Stimulated activated effector memory CD8-positive, alpha-beta T cell treated with anti-CD3 and anti-CD28 coated beads, Interleukin-12 subunit alpha, Interleukin-12 subunit beta, amount 100 ng/mL, for 72 hours (primary cell): Measurements from ENCODE around the gene PPME1.
A peak's percentile ranks its signal among the peaks of the same experiment; 100 is the strongest.

Source experiments
- ATAC-seq: fragments of 150-1000 bp; cut with Tn5 transposase; 2 replicates; pipeline ENCODE4 v1.10.0; 2021
- DNase-seq, 2 donors: peaks; one replicate each; pipeline ENCODE4 v3.0.0; 2021 to 2022; ENCODE audit warnings: low spot score in 2 of 2
- H3K27ac Mint-ChIP-seq: one replicate; pipeline ENCODE4 v1.8.0; 2022; ENCODE audit warnings: mild to moderate bottlenecking, mixed read lengths
- H3K36me3 Mint-ChIP-seq: one replicate; pipeline ENCODE4 v1.8.0; 2022; ENCODE audit warnings: mild to moderate bottlenecking, mixed read lengths
- H3K4me1 Mint-ChIP-seq: one replicate; pipeline ENCODE4 v1.8.0; 2022; ENCODE audit warnings: mixed read lengths
- H3K4me3 Mint-ChIP-seq: one replicate; pipeline ENCODE4 v1.8.0; 2022; ENCODE audit warnings: mild to moderate bottlenecking, mixed read lengths
- H3K9me3 Mint-ChIP-seq: one replicate; pipeline ENCODE4 v1.8.0; 2022; ENCODE audit warnings: mixed read lengths

PPME1 gene

DNA sequence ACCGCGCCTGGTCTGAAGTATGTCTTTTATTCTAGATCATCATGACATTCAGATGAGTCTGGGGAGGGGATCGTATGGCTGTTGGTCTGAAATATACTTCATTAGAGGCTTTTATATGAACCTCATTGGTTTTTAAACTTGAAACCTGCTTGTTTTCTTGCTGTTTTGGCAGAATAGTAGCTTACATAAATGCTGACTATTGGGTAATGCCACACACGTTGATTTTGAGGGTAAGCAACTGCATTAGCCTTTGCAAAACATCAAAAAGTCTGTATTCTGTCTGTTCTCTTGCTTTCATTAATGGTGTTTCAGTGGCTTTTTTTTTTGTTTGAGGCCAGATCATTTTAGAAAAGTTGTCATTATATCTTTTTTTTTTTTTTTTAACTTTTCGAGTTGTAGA is 14.2 kb downstream of the PPME1 start:
- no peak for DNase-seq
- Mint-ChIP-seq H3K9me3 (no peaks in the 10 kb centered on the region), H3K4me3 (no peak overlapping the region)

DNA sequence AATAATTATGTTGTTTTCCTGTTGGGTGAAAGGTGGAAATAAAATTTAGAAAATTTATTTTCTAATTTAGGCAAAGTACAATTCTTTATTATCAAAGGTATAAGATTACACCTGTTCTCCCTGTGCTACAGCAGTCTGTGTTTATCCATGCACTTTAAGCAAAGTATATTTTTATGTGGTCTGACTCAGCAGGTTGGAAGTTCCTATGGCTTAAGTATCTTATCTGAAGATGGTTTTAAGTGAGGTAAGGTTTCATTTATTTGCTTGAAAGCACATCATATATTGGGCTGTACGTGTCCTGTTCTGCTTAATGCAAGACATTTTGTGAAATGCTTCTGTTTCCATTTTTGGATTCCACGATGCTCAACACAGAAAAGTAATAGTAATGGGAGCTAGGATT is 14.6 kb downstream of the PPME1 start:
- ATAC-seq: no peak
- Mint-ChIP-seq H3K4me3 (no peak overlapping the region), H3K36me3 (peaks cover 39% of the 10 kb centered on the region), H3K4me1 (peaks cover 6% of the 10 kb centered on the region), H3K9me3 (no peaks in the 10 kb centered on the region), H3K27ac (no peak overlapping the region)
- DNase-seq: no peak

More for the DNA sequence above, 14.2 kb downstream of the PPME1 start:
- Mint-ChIP-seq H3K4me1 (peaks cover 6% of the 10 kb centered on the region), H3K36me3 (peaks cover 36% of the 10 kb centered on the region), H3K27ac (no peak overlapping the region)
- ATAC-seq: no peak

DNA sequence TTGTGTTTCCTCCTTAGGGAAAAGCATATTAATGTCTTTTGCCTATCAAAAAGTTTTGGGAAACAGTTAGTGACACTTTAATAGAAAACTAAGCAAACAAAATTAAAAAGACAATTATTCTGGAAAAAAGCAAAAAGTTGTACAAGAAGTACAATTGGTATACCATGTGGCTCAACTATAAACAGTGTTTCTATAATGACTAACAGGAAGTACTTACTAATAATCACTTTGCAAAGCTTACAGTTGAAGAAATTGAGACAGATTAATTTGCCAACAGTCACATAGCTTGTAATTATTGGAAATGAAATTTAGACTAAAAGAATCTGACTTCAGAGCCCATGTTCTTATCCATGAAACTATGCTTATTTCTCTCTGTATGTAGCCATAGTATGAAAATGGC is 24.7 kb downstream of the PPME1 start:
- Mint-ChIP-seq H3K9me3 (peaks cover 6% of the 10 kb centered on the region), H3K4me3 (no peak overlapping the region), H3K4me1 (peaks cover 6% of the 10 kb centered on the region), H3K27ac (no peak overlapping the region), H3K36me3 (peaks cover 20% of the 10 kb centered on the region)
- ATAC-seq (no peak), DNase-seq (no peak)

DNA sequence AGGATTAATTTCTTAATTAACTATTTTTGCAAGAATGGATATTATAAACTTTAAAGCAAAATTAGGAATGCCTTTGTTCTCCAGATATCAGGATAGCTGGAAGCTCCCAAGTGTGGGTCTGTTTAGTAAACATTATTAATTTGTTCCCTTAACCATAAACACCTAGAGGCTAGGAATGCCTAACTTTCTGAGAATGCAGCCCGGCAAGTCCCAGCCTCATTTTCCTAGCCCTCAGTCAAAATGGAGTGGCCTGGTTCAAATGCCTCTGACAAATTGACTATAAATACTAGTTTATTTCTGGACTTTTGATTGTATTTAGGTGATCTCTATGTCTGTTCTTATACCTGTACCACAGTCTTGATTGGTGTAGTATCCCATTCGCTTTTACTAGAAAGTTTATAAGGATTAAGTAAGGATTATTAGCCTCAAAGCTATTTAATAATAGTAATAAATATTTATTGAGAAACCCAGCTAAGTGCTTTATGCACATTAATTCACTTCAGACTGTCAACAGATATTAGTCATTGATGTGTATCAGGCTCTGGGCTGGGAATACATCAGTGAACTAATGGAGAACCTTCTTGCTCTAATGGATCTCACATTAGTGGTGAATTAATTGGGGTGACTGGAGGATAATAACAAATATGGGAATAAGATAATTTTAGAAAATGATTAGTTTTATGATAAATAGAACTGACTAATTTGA is 25.8 kb downstream of the PPME1 start:
- ATAC-seq (no peak), DNase-seq (no peak)
- H3K36me3 Mint-ChIP-seq: peaks cover 14% of the 10 kb centered on the region
- peaks cover 6% of the 10 kb centered on the region for H3K4me1 Mint-ChIP-seq
- H3K4me3 Mint-ChIP-seq: no peak overlapping the region
- H3K27ac Mint-ChIP-seq: no peak overlapping the region
- peaks cover 6% of the 10 kb centered on the region for H3K9me3 Mint-ChIP-seq

DNA sequence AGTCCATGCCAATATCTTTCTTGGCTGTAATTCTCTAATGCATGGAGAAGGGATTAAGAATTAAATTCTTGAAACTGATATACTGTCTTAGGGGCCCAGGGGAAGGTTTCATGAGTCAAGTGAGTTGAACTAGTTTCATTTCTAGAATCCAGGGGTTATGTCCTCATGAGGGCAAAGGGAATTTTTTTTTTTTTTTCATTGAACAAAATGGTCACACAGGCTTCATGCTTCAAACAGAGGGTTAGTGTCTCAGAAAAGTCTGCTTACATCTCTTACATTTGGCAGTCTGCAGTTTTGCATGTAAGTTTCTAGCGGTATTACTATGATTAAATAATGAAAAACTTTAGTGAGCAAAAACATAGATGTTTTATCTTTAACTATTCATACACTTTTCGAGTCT is 32.9 kb downstream of the PPME1 start:
- no peak overlapping the region for H3K27ac Mint-ChIP-seq
- no peak overlapping the region for H3K4me3 Mint-ChIP-seq
- ATAC-seq: no peak
- peaks cover 49% of the 10 kb centered on the region for H3K36me3 Mint-ChIP-seq
- no peaks in the 10 kb centered on the region for H3K4me1 Mint-ChIP-seq
- peaks cover 2% of the 10 kb centered on the region for H3K9me3 Mint-ChIP-seq
- DNase-seq: no peak

DNA sequence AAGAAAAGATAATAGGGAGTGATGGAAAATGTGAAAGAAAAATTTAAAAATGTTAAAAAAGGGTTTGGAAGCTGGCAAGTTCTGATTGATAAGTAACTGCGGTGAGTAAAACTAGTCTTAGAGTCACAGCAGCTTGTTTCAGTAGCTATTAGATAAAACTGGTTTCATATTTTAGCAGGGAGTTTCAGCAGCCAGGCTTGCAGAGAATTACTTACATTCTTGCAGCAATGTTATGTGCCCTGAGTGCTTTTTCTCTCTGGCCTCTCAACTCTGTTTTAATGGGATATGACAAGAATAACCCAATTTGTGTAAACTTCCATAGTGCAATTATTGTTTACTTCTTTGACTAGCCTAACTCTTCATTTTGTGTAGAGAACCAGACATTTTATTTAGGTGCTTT is 33.6 kb downstream of the PPME1 start:
- Mint-ChIP-seq H3K27ac (no peak overlapping the region), H3K36me3 (peaks cover 56% of the 10 kb centered on the region)

DNA sequence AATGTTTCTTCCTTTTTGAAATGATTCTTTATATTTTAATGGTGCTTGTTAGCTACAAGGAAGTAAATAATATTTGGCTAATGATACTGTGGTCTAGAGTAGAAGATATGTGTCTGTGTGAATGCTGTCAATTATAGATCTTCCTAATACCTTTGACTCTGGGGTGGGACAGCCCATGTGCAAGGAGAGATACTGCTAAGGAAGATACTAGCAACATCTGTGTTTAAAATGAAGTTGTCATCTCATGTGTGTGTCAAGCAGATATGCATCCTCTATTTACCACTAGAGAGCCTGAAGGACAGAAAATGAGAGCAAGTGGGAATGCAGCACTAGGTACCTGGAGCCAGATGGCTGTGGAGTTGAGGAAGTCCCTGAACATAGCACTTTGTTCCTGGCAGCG is 34.1 kb downstream of the PPME1 start:
- ATAC-seq (no peak), DNase-seq (no peak)
- H3K36me3 Mint-ChIP-seq: peaks cover 61% of the 10 kb centered on the region
- no peaks in the 10 kb centered on the region for H3K4me1 Mint-ChIP-seq
- H3K27ac Mint-ChIP-seq: no peak overlapping the region
- no peaks in the 10 kb centered on the region for H3K9me3 Mint-ChIP-seq
- H3K4me3 Mint-ChIP-seq: no peak overlapping the region

More for the DNA sequence above, 33.6 kb downstream of the PPME1 start:
- ATAC-seq (no peak), DNase-seq (no peak)
- Mint-ChIP-seq H3K4me1 (no peaks in the 10 kb centered on the region), H3K4me3 (no peak overlapping the region), H3K9me3 (no peaks in the 10 kb centered on the region)

DNA sequence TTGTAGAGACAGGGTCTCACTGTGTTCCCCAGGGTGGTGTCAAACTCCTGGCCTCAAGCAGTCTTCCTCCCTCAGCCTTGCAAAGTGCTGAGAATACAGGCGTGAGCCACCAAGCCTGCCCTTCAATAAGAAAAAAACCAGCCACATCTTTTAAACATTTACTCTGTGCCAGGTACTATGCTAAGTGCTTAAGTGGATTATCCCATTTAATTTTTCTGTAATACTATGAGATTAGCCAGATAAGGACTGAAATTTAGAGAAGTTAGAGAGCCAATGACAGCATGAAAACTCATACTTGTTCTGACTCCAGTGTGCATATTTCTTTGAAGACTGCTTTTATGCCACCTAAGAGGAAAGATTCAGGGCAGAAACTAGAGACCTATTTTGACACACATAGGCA is 35.7 kb downstream of the PPME1 start:
- Mint-ChIP-seq H3K27ac (no peak overlapping the region), H3K4me1 (no peaks in the 10 kb centered on the region)

DNA sequence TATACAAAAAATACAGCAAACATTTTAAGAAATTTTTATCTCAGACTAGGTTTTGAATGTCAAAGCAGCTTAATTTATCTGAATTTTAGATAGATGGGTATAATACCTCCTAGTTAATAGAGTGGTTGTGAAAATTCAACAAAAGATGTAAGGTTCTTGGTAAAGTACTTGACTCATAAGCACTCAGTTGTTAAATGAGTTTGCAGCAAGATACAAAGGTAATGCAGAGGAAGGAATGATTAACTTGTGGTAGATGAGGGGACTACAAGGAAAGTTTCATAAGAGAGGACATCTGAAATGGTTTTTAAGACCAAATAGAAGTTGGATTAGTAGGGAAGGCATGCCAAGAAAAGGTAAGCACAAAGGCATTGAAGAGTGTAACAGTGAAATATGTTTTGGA is 37.4 kb downstream of the PPME1 start:
- ATAC-seq: peak; percentile 51

More for the DNA sequence above, 35.7 kb downstream of the PPME1 start:
- DNase-seq (no peak), ATAC-seq (no peak)
- Mint-ChIP-seq H3K4me3 (no peak overlapping the region), H3K36me3 (peaks cover 72% of the 10 kb centered on the region), H3K9me3 (no peaks in the 10 kb centered on the region)

DNA sequence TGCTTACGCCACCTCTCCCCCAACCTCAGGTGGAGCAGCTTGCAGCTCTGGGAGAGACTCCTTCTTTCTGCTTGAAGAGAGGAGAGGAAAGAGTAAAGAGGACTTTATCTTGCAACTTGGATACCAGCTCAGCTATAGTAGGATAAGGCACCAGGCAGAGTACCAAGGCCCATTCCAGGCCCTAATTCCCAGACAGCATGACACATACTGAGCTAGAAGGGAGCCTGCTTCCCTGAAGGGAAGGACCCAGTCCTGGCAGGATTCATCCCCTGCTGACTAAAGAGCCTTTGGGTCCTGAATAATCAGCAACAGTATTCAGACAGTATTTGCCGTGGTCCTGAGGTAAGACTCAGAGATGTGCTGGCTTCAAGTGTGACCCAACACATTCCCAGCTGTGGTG is 41.4 kb downstream of the PPME1 start:
- H3K4me3 Mint-ChIP-seq: no peak overlapping the region
- peaks cover 10% of the 10 kb centered on the region for H3K9me3 Mint-ChIP-seq
- no peak overlapping the region for H3K27ac Mint-ChIP-seq
- DNase-seq (no peak), ATAC-seq (no peak)
- peaks cover 59% of the 10 kb centered on the region for H3K36me3 Mint-ChIP-seq
- H3K4me1 Mint-ChIP-seq: no peaks in the 10 kb centered on the region

More for the DNA sequence above, 37.4 kb downstream of the PPME1 start:
- peaks cover 3% of the 10 kb centered on the region for H3K9me3 Mint-ChIP-seq
- H3K27ac Mint-ChIP-seq: no peak overlapping the region
- no peak overlapping the region for H3K4me3 Mint-ChIP-seq
- DNase-seq: no peak
- H3K4me1 Mint-ChIP-seq: no peaks in the 10 kb centered on the region
- peaks cover 77% of the 10 kb centered on the region for H3K36me3 Mint-ChIP-seq

DNA sequence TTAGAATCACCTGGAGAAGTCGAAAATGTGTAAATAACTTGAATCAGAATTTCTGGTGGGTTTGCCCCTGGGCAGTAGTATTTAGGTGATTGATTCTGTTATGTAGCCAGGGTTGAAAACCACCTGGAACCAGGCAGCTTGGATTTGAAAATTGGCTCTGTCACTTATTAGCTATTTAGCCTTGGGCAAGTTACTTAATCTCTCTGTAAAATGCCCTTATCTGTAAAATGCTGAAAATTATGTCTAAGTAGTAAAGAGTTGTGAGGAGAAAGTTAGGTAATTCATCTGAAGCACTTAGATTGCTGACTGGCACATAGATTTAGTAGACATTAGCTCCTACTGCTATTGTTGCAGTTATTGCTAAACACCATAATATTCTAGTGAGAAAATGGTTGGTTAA is 49.3 kb downstream of the PPME1 start:
- H3K9me3 Mint-ChIP-seq: no peaks in the 10 kb centered on the region
- peaks cover 8% of the 10 kb centered on the region for H3K36me3 Mint-ChIP-seq
- ATAC-seq (no peak), DNase-seq (no peak)
- H3K4me3 Mint-ChIP-seq: no peak overlapping the region
- no peaks in the 10 kb centered on the region for H3K4me1 Mint-ChIP-seq
- no peak overlapping the region for H3K27ac Mint-ChIP-seq

DNA sequence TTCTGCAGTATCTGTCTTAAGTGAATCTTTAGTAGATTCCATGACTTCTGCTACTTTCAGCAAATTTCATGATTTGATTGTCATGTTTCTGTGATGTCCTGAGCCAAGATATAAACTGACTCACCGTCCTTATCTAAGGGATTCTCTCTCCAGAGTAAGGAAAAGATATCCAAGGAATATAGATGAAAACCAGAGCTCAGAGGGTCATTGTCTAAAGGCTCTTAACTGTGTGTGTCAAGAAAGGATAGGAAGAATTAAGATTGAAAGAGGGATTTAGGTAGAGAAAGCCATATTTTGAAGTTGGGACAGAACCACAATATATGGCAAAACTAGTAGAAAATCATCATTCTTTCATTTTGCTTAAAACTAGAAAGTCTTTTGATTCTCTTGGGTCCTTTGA is 50.7 kb downstream of the PPME1 start:
- Mint-ChIP-seq H3K36me3 (peaks cover 16% of the 10 kb centered on the region), H3K9me3 (no peaks in the 10 kb centered on the region), H3K4me3 (no peak overlapping the region), H3K27ac (no peak overlapping the region), H3K4me1 (no peaks in the 10 kb centered on the region)
- no peak for DNase-seq
- ATAC-seq: no peak

DNA sequence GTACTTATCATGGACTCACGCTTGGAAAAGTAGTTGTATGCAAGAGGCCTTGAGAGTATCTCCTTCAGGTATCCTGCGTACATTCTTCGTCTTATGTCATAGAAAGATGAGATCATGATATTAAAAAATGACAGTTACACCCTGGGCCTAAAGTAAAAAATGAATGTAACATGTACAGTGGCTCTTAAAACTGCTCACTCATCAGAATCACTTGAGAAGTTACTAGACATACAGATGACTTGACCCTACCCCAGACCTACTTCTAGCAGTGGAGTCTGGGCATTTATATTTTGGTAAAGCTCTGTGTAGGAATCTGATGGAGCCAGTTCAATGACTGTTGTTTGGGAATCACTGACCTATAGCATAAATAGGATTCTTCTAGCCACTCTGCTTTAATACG is 54.5 kb downstream of the PPME1 start:
- H3K27ac Mint-ChIP-seq: no peak overlapping the region
- no peak for ATAC-seq

DNA sequence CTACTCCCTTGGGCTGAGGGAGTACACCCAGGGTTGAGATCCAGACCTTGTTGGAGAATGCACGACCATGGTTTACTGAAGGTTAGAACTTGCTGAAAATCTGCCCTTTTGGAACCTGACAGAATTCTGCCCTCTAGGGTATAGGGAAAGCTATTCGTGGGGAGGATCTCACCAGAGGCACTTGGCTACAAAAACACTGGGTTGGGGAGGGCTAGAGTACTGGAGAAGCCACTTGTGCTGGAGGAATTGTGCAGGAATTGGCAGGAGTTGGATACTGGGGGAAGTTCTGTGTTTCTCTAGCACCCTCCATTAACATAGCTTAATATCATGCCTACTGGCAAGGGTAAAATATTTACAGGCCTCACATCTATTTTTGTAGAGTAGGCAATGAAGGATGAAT is 55.8 kb downstream of the PPME1 start:
- no peak overlapping the region for H3K27ac Mint-ChIP-seq
- peaks cover 2% of the 10 kb centered on the region for H3K4me1 Mint-ChIP-seq
- H3K9me3 Mint-ChIP-seq: no peaks in the 10 kb centered on the region
- DNase-seq (no peak), ATAC-seq (no peak)
- H3K4me3 Mint-ChIP-seq: no peak overlapping the region
- H3K36me3 Mint-ChIP-seq: peaks cover 42% of the 10 kb centered on the region

More for the DNA sequence above, 54.5 kb downstream of the PPME1 start:
- Mint-ChIP-seq H3K36me3 (peaks cover 28% of the 10 kb centered on the region), H3K4me3 (no peak overlapping the region), H3K9me3 (no peaks in the 10 kb centered on the region), H3K4me1 (no peaks in the 10 kb centered on the region)
- no peak for DNase-seq

DNA sequence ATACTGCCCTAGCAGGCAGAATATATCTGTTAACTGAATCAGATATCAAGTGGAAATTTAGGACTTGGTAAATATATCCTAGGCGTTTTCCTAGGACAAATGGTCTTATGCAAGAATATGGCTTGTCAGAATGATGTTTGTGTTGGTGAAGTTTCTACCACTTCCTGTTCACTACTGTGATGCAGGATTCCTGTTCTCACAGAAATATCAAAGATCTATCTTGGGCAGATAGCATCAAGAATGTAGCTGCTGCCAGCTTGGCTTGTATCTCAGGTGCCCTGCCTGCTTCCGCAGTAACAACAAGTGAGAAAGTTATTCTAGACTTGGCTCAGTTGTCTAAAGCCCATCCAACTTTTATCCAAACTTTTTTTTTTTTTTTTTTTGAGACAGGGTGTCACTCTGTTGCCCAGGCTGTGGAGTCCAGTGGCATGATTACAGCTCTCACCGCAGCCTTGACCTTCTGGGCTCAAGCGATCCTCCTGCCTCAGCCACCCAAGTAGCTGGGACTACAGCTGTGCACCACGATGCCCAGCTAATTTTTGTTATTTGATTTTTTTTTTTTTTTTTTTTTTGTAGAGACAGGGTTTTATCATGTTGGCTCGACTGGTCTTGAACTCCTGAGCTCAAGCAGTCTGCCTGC is 61.3 kb downstream of the PPME1 start:
- Mint-ChIP-seq H3K36me3 (peaks cover 36% of the 10 kb centered on the region), H3K4me3 (no peak overlapping the region), H3K9me3 (no peaks in the 10 kb centered on the region), H3K4me1 (peaks cover 5% of the 10 kb centered on the region), H3K27ac (no peak overlapping the region)
- ATAC-seq (no peak), DNase-seq (no peak)

DNA sequence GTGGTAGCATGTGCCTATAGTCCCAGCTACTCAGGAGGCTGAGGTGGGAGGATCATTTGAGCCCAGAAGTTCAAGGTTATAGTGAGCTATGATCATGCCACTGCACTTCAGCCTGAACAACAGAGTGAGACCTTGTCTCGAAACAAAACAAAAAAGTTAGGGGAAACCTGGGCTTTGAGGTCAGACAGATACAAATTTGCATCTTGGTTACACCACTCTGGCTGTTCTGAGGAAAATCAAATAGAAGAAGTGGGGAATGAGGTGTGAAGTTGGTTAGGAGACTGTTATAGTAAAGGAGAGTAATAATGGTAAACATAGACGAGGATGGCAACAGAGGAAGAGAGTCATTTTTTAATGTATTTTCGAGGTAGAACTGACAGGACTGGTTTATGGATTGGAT is 62.6 kb downstream of the PPME1 start:
- ATAC-seq (no peak), DNase-seq (no peak)
- Mint-ChIP-seq H3K4me3 (no peak overlapping the region), H3K36me3 (peaks cover 36% of the 10 kb centered on the region), H3K4me1 (peaks cover 5% of the 10 kb centered on the region), H3K27ac (no peak overlapping the region), H3K9me3 (no peaks in the 10 kb centered on the region)
